HepG2 (cell line): ENCODE measurements around the gene ZBTB4. TPM values are rescaled to one million over a fixed set of nuclear protein-coding genes. Genes with fewer than 3 reads are reported as not detected.
A peak's percentile ranks its signal among the peaks of the same experiment; 100 is the strongest.

Experiments used
- FIP1L1 ChIP-seq: fragments of 200-400 bp; formaldehyde crosslinking; IDR thresholded peaks from 2 replicates; pipeline ENCODE4 v1.6.1; 2018; ENCODE audit warnings: low read depth, mild to moderate bottlenecking, low read length, moderate library complexity, borderline replicate concordance; ENCODE audit not compliant: insufficient read depth
- HOXA3 ChIP-seq: sonication (generic); formaldehyde crosslinking; IDR thresholded peaks from 2 replicates; pipeline ENCODE4 v1.5.0; 2020; ENCODE audit warnings: missing genetic modification reagents
- MEIS2 ChIP-seq: sonication (generic); formaldehyde crosslinking; IDR thresholded peaks from 2 replicates; pipeline ENCODE4 v1.9.0; 2021; ENCODE audit warnings: mild to moderate bottlenecking, missing genetic modification reagents
- TFDP1 ChIP-seq: IDR thresholded peaks from 2 replicates; pipeline ENCODE4 v1.6.1; 2016; ENCODE audit warnings: missing compliant biosample characterization, missing genetic modification reagents, borderline replicate concordance
- ZNF557 ChIP-seq: sonication (generic); formaldehyde crosslinking; IDR thresholded peaks from 2 replicates; pipeline ENCODE4 v1.4.0; 2020; ENCODE audit warnings: missing genetic modification reagents
- ZNF572 ChIP-seq: sonication (generic); formaldehyde crosslinking; IDR thresholded peaks from 2 replicates; pipeline ENCODE4 v1.5.1; 2020; ENCODE audit warnings: mild to moderate bottlenecking, missing genetic modification reagents
- polyA plus RNA-seq, 8 experiments: library from polyadenylated mRNA; depleted of rRNA in 3 of 8; stranded (reverse) in 7 of 8; unstranded in 1 of 8; fragments of >200 nt; fragmentation: Illumina TruSeq in 4 of 8; extraction: Trizol in 4 of 8; gene quantifications; 2 replicates each; pipeline versions ENCODE4 v1.2.1 to v1.2.3, GENCODE V29; 2011 to 2016; ENCODE audit warnings: low read depth in 4 of 8, missing spikeins in 1 of 8, mixed read lengths in 1 of 8; ENCODE audit not compliant: insufficient read depth in 1 of 8
- total RNA-seq, 5 experiments: library from RNA; depleted of rRNA; stranded (reverse); fragments of >200 nt; fragmentation: Illumina TruSeq; extraction: Trizol; gene quantifications; 2 replicates each; pipeline ENCODE4 v1.2.3, GENCODE V29; 2016; ENCODE audit warnings: low read depth in 1 of 5
- TF ChIP-seq, protein P1 (sequence below): sonication (generic); formaldehyde crosslinking; IDR thresholded peaks from 2 replicates; pipeline ENCODE4 v1.5.0; 2020; ENCODE audit warnings: mild to moderate bottlenecking, missing genetic modification reagents, borderline replicate concordance
- TF ChIP-seq, protein P2 (sequence below): sonication (generic); formaldehyde crosslinking; IDR thresholded peaks from 2 replicates; pipeline ENCODE4 v1.4.0; 2020; ENCODE audit warnings: missing genetic modification reagents, mild to moderate bottlenecking, borderline replicate concordance

ZBTB4 gene
- total and polyA plus RNA-seq, 2 of the 13 experiments (the other 11 are each of a cell fraction or from before 2014, with no cell fraction given): 4.3 to 7.4 TPM

GRCh38 chr17:7436556-7437368, 42.7 kb downstream of the ZBTB4 start (continued):
- TF ChIP-seq ZNF557 (no peak), ZNF572 (no peak), HOXA3 (peak; percentile 63), MEIS2 (CRISPR knock-in tag) (0 out of 2 replicates have a peak, but pooled peaks have one; percentile 32), TFDP1 (CRISPR knock-in tag) (peak; percentile 71; the same call in 1 of the 2 replicates), FIP1L1 (no peak)
- TF ChIP-seq, protein P1, sequence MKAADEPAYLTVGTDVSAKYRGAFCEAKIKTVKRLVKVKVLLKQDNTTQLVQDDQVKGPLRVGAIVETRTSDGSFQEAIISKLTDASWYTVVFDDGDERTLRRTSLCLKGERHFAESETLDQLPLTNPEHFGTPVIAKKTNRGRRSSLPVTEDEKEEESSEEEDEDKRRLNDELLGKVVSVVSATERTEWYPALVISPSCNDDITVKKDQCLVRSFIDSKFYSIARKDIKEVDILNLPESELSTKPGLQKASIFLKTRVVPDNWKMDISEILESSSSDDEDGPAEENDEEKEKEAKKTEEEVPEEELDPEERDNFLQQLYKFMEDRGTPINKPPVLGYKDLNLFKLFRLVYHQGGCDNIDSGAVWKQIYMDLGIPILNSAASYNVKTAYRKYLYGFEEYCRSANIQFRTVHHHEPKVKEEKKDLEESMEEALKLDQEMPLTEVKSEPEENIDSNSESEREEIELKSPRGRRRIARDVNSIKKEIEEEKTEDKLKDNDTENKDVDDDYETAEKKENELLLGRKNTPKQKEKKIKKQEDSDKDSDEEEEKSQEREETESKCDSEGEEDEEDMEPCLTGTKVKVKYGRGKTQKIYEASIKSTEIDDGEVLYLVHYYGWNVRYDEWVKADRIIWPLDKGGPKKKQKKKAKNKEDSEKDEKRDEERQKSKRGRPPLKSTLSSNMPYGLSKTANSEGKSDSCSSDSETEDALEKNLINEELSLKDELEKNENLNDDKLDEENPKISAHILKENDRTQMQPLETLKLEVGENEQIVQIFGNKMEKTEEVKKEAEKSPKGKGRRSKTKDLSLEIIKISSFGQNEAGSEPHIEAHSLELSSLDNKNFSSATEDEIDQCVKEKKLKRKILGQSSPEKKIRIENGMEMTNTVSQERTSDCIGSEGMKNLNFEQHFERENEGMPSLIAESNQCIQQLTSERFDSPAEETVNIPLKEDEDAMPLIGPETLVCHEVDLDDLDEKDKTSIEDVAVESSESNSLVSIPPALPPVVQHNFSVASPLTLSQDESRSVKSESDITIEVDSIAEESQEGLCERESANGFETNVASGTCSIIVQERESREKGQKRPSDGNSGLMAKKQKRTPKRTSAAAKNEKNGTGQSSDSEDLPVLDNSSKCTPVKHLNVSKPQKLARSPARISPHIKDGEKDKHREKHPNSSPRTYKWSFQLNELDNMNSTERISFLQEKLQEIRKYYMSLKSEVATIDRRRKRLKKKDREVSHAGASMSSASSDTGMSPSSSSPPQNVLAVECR (CRISPR knock-in tag): peak; percentile 37; the same call in 1 of the 2 replicates
- TF ChIP-seq, protein P2, sequence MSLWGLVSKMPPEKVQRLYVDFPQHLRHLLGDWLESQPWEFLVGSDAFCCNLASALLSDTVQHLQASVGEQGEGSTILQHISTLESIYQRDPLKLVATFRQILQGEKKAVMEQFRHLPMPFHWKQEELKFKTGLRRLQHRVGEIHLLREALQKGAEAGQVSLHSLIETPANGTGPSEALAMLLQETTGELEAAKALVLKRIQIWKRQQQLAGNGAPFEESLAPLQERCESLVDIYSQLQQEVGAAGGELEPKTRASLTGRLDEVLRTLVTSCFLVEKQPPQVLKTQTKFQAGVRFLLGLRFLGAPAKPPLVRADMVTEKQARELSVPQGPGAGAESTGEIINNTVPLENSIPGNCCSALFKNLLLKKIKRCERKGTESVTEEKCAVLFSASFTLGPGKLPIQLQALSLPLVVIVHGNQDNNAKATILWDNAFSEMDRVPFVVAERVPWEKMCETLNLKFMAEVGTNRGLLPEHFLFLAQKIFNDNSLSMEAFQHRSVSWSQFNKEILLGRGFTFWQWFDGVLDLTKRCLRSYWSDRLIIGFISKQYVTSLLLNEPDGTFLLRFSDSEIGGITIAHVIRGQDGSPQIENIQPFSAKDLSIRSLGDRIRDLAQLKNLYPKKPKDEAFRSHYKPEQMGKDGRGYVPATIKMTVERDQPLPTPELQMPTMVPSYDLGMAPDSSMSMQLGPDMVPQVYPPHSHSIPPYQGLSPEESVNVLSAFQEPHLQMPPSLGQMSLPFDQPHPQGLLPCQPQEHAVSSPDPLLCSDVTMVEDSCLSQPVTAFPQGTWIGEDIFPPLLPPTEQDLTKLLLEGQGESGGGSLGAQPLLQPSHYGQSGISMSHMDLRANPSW (CRISPR knock-in tag): no peak
